Measurements from ENCODE around the gene NUDT10.

The NUDT10 gene

GRCh38 chrX:51332188-51332942, at the start of gene NUDT10:
NUDT10 (plus strand) TSS chrX:51332822; CDS start chrX:51332966, 144 bp downstream.
- H3K4me3 ChIP-seq (ENCODE audit: low read depth, low read length) = peak within 1 kb of the TSS; percentile 41

- no peak overlapping the region for H3K4me3 ChIP-seq (ENCODE audit: low read depth, low read length)
These were observed 40.2 kb upstream of the NUDT10 start for GRCh38 chrX:51292421-51292820.

GRCh38 chrX:51296138-51296537, 36.5 kb upstream of the NUDT10 start:
- H3K4me3 ChIP-seq (ENCODE audit: low read depth, low read length) = no peak overlapping the region

- H3K4me3 ChIP-seq (ENCODE audit: low read depth, low read length) = no peak overlapping the region
These were observed 16.4 kb upstream of the NUDT10 start for GRCh38 chrX:51316271-51316670.

GRCh38 chrX:51332943-51333785, 542 bp downstream of the NUDT10 start:
- H3K4me3 ChIP-seq (ENCODE audit: low read depth, low read length) = peak overlapping the region; percentile 41

GRCh38 chrX:51334276-51334675, 1.7 kb downstream of the NUDT10 start:
- H3K4me3 ChIP-seq (ENCODE audit: low read depth, low read length) = no peak overlapping the region

- no peak overlapping the region for H3K4me3 ChIP-seq (ENCODE audit: low read depth, low read length)
These were observed 4.0 kb downstream of the NUDT10 start for GRCh38 chrX:51336584-51336983.

GRCh38 chrX:51361251-51361650, 28.6 kb downstream of the NUDT10 start:
- H3K4me3 ChIP-seq (ENCODE audit: low read depth, low read length) = no peak overlapping the region

- H3K4me3 ChIP-seq (ENCODE audit: low read depth, low read length) = no peak overlapping the region
These were observed 44.0 kb downstream of the NUDT10 start for GRCh38 chrX:51376672-51377071.
